ENCODE data around the gene LHX3.

Gene LHX3

DNA sequence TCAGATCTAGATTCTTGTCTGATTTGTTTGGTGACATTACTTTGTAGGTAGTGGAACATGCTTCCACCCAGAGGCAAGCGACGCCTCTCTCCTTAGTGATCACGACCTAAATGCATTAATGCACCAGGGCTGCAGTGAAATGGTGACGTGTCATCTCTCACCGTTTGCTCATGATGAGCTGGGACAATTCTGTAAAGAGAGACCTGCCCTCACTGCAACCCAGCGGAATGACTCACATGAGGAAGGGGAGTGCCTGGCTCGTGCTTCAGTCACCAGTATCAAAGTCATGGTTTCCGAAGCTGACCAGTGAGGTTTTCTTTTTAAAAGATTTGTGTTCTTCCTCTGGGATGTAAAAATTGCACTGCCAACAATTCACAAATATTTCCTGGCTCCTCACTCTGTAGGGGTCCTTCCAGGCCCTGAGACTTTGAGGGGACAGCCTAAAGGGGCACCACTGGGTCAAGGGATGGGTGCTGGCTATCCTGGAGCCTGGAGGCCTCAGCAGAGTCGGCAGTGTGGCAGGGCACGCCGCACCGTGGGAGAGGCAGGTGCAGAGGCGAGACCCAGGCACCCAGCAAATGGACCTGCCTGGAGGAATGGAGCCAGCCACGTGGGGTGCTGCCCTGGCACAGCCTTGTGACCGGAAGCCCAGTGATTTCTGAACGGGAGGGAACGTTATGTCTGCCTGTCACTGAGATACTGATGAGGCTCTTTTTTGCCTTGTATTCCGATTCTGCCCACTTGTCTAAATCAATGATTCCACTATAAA, 23.4 kb upstream of the LHX3 start:
- TF ChIP-seq, protein P1, sequence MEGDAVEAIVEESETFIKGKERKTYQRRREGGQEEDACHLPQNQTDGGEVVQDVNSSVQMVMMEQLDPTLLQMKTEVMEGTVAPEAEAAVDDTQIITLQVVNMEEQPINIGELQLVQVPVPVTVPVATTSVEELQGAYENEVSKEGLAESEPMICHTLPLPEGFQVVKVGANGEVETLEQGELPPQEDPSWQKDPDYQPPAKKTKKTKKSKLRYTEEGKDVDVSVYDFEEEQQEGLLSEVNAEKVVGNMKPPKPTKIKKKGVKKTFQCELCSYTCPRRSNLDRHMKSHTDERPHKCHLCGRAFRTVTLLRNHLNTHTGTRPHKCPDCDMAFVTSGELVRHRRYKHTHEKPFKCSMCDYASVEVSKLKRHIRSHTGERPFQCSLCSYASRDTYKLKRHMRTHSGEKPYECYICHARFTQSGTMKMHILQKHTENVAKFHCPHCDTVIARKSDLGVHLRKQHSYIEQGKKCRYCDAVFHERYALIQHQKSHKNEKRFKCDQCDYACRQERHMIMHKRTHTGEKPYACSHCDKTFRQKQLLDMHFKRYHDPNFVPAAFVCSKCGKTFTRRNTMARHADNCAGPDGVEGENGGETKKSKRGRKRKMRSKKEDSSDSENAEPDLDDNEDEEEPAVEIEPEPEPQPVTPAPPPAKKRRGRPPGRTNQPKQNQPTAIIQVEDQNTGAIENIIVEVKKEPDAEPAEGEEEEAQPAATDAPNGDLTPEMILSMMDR (IDR thresholded peaks at IDR 0.05), result no peak

DNA sequence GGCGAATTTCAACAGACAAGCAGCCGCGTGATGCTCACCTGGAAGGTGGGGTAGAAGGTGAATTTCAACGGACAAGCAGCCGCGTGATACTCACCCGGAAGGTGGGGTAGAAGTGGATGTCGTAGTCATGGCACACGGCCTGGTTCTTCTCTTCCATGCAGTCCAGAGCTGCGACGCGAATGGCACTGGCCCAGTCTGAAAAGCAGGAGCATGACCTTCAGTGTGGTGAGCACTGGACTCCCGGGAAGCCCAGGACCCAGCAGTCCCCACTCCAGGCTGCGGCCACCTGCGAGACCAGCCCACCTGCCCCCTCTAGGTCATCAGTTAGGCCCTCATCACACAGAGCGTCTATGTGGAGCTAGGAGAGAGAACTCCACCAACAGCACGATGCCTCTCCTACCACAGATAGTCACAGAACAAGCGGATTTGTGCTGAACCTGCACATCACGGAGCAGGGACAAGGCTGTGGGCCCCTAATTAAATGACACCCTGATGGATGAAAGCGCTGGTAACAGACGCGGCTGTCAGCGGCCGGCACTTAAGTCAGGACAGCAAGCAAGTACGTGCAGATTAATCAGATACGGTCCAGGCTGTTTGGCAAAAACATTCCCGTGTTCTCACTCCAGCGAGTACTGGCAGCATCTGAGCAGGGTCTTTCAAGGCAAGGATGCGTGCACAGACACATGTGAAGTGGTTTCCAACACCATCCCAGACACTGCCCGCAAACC, 21.9 kb upstream of the LHX3 start:
- TF ChIP-seq, protein P1 (IDR thresholded peaks at IDR 0.05), result no peak

DNA sequence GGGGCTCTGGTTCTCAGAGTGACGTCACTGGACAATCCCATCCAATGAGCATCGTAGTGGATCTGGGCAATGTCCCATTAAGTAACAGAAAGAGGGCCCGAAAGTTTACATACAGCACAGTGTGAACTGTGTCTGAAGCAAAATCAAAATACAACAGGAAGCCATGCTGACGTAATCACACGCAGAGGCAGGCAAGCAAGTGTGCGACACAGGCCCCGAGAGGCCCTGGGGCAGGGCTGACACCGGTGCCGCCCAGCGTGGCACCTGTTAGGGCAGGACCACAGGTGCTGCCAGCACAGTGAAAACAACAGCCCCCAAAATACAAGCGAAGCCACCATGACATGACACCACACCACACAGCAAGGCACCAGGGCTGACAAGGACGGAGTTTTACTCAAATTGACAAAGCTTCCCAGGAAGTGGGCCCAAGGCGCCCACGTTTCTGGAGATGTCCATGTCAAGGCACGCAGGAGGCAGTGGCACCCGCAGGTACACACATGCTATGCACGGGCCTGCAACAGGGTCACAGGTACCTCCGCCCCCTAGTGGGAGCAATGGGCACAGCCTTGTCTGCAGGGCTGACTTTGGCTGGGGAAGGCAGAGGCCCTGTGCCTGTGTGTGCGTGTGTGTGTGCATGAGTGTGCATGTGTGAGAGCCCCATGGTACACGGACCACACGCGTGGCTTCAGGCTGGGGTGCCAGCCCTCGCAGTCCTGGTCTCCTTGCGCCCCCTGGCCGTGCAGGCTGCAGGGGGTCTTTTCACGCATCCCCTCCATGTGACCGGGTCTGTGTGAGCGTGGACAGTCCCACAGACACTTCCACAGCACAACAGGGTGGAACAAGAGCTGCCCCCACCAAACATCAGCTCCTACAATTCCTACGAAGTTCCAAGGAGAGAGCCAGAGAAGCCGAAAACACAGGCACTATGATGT, 21.1 kb upstream of the LHX3 start:
- TF ChIP-seq, protein P1 (IDR thresholded peaks at IDR 0.05), result peak; percentile 99

DNA sequence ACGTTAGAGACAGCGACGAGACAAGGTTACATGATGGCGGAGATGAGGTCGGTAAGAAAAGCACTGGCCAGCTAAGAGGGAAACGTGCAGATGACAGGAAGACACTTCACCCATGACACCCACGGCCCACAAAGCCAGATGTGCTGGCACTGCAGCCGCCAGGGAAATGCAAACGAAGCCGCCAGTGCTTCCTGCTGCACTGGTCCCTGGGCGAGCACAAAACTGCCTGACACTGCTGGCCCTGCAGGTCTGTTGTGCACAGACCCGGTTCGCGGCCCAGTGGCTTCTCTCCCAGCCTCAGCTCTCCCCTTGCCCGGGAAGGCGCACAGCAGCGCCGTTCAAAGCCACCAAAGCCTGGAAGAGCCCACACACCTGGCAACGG, 20.4 kb upstream of the LHX3 start:
- TF ChIP-seq, protein P1 (IDR thresholded peaks at IDR 0.05), result no peak

DNA sequence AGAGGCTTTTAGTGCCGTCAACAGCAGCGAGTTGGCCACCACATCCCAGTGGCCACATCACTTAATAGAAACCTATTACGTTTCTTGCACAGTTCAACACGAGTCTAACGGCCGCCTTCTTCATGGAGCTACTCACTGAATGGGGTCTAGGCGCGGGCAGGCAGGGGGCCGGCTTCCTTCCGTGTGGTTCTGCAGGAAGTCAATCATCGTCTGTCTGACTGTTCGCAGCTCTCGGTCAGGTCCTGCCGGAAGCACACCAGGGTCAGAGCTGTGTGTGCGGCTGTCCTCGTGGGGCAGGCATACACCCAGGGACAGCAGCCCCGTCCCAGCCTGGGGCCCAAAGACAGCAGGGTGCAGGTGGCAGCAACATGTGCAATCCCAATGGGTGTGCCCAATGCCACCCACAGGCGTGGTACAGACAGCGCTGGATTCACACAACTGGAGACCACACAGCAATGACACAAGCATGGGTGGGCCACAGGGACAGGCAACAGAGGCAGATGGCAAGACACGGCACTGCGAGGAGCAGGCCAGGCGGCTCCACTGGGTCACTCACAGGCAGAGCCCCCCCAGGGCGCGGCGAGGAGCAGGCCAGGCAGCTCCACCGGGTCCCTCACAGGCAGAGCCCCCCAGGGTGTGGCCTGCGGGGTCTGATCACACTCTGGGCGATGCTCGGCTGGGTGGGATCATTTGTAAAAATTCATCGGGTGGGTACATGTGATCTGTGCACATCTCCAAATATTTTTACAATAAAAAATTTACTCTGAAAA, 19.1 kb upstream of the LHX3 start:
- TF ChIP-seq, protein P1 (IDR thresholded peaks at IDR 0.05), result no peak

DNA sequence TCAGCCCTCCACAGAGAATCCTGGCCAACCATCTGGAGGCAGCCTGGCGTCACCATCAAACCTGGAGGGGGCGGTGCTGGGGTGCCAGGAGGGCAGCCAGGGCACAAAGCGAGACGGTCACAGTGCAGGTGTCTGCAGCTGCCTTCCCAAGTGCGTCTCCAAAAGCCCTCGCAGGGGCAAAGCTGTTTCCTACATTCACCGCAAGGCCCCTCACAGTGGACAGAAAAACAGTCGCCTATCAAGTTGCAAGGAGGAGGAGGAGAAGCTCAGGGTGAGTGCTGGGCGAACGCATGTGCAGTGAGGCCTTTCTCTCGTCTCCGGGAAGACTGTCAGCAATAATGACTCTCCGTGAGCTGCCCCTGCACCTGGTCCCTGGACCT, 18.0 kb upstream of the LHX3 start:
- TF ChIP-seq, protein P1 (IDR thresholded peaks at IDR 0.05), result no peak

Data from LNCAP (cell line).